Thyroid gland (tissue), 4 donors: ENCODE results near the gene ANAPC2.

Experiments used
- POLR2A ChIP-seq, 2 donors: fragments of 450-650 bp; IDR thresholded peaks; one replicate each; pipeline ENCODE4 v1.6.1; 2017; ENCODE audit warnings: antibody characterized with exemption in 2 of 2, mild to moderate bottlenecking in 2 of 2, moderate library complexity in 1 of 2
- TF ChIP-seq, protein P1 (sequence below), 6 experiments: fragments of 200-600 bp in 3 of 6; fragments of 450-650 bp in 3 of 6; sonication (generic) in 3 of 6; IDR thresholded peaks; one replicate each; pipeline ENCODE4 v1.5.1; 2016 to 2019; ENCODE audit warnings: antibody characterized with exemption in 6 of 6, mild to moderate bottlenecking in 2 of 6, inconsistent platforms in 1 of 6, moderate library complexity in 1 of 6

DNA sequence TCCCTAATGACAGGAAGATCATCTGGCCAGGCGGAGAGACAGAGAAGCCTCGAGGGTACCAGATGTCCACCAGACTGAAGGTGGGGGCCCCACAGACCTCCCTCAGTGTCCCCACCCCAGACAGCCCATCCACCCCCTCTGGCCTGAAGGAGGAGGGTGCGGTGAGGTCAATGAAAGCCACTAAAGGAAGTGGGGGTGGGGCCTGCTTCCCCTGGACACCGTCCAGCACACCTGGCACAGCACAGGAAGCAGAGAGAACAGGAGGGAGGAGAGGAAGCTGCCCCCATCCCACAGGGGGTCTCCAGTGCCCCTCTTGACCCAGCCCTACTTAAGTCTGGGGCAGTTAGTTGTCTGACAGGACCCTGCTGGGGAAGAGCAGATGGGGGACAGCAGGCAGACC, 29.7 kb downstream of the ANAPC2 start:
- TF ChIP-seq POLR2A (IDR thresholded peaks at IDR 0.05): no peak
- TF ChIP-seq, protein P1, sequence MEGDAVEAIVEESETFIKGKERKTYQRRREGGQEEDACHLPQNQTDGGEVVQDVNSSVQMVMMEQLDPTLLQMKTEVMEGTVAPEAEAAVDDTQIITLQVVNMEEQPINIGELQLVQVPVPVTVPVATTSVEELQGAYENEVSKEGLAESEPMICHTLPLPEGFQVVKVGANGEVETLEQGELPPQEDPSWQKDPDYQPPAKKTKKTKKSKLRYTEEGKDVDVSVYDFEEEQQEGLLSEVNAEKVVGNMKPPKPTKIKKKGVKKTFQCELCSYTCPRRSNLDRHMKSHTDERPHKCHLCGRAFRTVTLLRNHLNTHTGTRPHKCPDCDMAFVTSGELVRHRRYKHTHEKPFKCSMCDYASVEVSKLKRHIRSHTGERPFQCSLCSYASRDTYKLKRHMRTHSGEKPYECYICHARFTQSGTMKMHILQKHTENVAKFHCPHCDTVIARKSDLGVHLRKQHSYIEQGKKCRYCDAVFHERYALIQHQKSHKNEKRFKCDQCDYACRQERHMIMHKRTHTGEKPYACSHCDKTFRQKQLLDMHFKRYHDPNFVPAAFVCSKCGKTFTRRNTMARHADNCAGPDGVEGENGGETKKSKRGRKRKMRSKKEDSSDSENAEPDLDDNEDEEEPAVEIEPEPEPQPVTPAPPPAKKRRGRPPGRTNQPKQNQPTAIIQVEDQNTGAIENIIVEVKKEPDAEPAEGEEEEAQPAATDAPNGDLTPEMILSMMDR (IDR thresholded peaks at IDR 0.05): no peak
